Measurements from ENCODE around the gene F2RL3. TPM values are rescaled to one million over a fixed set of nuclear protein-coding genes. Genes with fewer than 3 reads are reported as not detected.

F2RL3 gene
- total and polyA plus RNA-seq, 11 donors: 0.12 to 4.6 (median 1.2) TPM

DNA sequence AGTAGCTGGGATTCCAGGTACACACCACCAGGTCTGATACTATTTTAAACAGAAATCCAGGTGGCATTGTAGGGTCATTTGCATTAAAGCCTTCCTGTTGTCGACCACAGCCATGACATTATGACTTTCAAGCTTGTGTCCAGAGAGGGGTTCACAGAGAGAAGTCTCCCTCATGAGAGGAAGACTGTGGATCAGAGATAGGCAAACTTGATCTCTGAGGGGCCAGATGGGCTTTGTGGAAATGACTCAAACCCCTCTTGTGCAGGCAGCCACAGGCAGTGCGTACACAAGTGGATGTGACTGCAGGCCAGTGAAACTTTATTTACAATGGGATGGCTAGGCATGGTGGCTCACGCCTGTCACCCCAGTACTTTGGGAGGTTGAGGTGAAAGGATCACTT is 27.8 kb upstream of the F2RL3 start:
- Histone ChIP-seq H3K9me3 (no peaks in the 10 kb centered on the region), H3K4me3 (no peak overlapping the region), H3K27ac (no peak overlapping the region), H3K36me3 (peaks cover 3 to 75% (median 60%) of the 10 kb centered on the region in 9 donors), H3K27me3 (no peaks in the 10 kb centered on the region), H3K4me1 (peaks cover 0 to 17% (median 0%) of the 10 kb centered on the region in 12 donors)
- intact Hi-C loops (cut with DNase I): no loop called here
- ATAC-seq (no peak), DNase-seq (no peak)
- WGBS, 4 donors: 91 to 97% (median 93%) methylated on average over 1 to 3 of the region's 3 CpGs
- TF ChIP-seq POLR2A (IDR thresholded peaks at IDR 0.05): no peak
- TF ChIP-seq, protein P1, sequence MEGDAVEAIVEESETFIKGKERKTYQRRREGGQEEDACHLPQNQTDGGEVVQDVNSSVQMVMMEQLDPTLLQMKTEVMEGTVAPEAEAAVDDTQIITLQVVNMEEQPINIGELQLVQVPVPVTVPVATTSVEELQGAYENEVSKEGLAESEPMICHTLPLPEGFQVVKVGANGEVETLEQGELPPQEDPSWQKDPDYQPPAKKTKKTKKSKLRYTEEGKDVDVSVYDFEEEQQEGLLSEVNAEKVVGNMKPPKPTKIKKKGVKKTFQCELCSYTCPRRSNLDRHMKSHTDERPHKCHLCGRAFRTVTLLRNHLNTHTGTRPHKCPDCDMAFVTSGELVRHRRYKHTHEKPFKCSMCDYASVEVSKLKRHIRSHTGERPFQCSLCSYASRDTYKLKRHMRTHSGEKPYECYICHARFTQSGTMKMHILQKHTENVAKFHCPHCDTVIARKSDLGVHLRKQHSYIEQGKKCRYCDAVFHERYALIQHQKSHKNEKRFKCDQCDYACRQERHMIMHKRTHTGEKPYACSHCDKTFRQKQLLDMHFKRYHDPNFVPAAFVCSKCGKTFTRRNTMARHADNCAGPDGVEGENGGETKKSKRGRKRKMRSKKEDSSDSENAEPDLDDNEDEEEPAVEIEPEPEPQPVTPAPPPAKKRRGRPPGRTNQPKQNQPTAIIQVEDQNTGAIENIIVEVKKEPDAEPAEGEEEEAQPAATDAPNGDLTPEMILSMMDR (IDR thresholded peaks at IDR 0.05): no peak

DNA sequence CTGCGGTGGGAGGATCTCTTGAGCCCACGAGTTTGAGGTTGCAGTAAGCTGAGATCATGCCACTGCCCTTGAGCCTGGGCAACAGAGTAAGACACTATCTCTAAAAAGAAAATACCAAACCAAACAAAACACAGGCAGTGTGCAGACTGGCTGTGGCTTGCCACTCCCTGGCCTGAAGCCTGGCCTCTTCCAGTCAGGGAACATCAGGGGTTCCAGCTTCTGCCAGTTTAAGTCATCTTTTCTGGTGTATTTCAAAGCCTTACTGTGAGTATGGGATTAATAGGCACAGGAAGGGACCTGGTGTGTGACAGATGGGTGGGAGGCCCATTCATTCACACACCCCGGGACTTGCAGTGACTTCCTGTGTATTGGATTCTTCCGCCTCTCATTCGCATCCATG is 27.0 kb upstream of the F2RL3 start:
- WGBS, 4 donors: 93 to 96% (median 93%) methylated on average over 5 of the region's 5 CpGs
- peaks cover 0 to 17% (median 0%) of the 10 kb centered on the region in 12 donors for H3K4me1 ChIP-seq
- intact Hi-C loops (cut with DNase I): no loop called here
- ATAC-seq (no peak), DNase-seq (no peak)
- H3K27ac ChIP-seq: no peak overlapping the region
- H3K36me3 ChIP-seq: peaks cover 5 to 79% (median 61%) of the 10 kb centered on the region in 9 donors
- no peaks in the 10 kb centered on the region for H3K27me3 ChIP-seq
- H3K4me3 ChIP-seq: no peak overlapping the region
- TF ChIP-seq, protein P1 (IDR thresholded peaks at IDR 0.05): no peak
- TF ChIP-seq POLR2A (IDR thresholded peaks at IDR 0.05): no peak
- H3K9me3 ChIP-seq: no peaks in the 10 kb centered on the region

DNA sequence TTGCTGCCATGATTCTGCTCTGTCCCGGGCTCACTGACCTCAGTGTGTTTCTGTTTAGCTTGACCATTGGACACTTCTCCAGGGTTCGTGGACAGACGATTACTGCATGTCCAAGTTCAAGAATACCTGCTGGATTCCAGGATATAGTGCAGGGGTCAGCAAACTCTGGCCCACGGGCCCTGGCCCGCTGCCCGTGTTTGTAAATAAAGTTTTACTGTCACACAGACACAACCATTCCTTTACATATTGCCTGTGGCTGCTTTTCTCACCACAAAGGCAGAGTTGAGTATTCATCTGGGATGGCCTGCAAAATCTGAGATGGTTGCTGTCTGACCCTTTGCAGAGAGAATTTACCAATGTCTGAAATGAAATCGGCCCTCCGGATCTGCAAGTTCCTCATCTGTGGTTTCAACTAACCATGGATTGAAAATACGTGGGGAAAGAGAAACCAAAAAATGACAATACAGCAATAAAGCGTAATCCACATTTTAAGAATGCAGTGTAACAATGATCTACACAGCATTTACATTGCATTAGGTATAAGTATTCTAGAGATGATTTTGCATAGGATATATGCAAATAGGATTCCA is 25.9 kb upstream of the F2RL3 start:
- WGBS, 4 donors: 91 to 94% (median 91%) methylated on average over 10 of the region's 10 CpGs
- no peak overlapping the region for H3K4me3 ChIP-seq
- H3K27ac ChIP-seq: no peak overlapping the region
- no peaks in the 10 kb centered on the region for H3K27me3 ChIP-seq
- TF ChIP-seq POLR2A (IDR thresholded peaks at IDR 0.05): no peak
- TF ChIP-seq, protein P1 (IDR thresholded peaks at IDR 0.05): no peak
- ATAC-seq: no peak
- intact Hi-C loops (cut with DNase I): no loop called here
- H3K36me3 ChIP-seq: peaks cover 8 to 85% (median 66%) of the 10 kb centered on the region in 9 donors
- H3K4me1 ChIP-seq: peaks cover 0 to 17% (median 0%) of the 10 kb centered on the region in 12 donors
- no peaks in the 10 kb centered on the region for H3K9me3 ChIP-seq
- DNase-seq: no peak

DNA sequence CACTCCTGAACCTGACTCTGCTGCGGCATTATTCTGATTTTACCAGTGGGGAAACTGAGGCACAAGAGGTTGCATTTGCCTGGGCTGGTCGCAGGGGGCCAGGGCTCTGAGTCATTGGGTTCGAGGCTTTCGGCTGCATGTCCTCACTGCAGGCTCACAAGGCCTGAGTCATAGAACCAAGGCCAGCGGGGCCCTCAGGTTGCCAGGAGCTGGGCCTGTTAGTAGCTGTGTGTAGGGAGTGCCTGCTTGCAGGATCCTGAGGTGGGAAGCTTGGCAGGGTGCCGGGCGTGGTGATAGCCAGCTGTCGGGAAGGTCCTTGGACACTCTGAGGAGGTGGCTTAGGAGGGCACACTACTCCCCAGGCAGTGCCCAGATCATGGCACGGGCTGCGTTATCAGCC is 21.6 kb upstream of the F2RL3 start:
- Histone ChIP-seq H3K36me3 (peaks cover 8 to 99% (median 95%) of the 10 kb centered on the region in 9 donors), H3K4me3 (no peak overlapping the region), H3K27ac (no peak overlapping the region), H3K27me3 (no peaks in the 10 kb centered on the region), H3K4me1 (peaks cover 0 to 16% (median 0%) of the 10 kb centered on the region in 12 donors), H3K9me3 (no peaks in the 10 kb centered on the region)
- TF ChIP-seq, protein P1 (IDR thresholded peaks at IDR 0.05): no peak
- no peak for TF ChIP-seq POLR2A (IDR thresholded peaks at IDR 0.05)
- no peak for DNase-seq
- no peak for ATAC-seq
- intact Hi-C loops (cut with DNase I): no loop called here
- 81 to 93% (median 89%) methylated on average over 5 to 10 of the region's 10 CpGs for WGBS, 4 donors
